G401.6 (cell line): ENCODE data around the gene XPOT.

Experiments
- FAIRE-seq: peaks from 2 replicates; lab custom pipeline; 2012; peaks lifted over from hg19 to GRCh38; lab: Jason Lieb, UNC

Gene XPOT

DNA sequence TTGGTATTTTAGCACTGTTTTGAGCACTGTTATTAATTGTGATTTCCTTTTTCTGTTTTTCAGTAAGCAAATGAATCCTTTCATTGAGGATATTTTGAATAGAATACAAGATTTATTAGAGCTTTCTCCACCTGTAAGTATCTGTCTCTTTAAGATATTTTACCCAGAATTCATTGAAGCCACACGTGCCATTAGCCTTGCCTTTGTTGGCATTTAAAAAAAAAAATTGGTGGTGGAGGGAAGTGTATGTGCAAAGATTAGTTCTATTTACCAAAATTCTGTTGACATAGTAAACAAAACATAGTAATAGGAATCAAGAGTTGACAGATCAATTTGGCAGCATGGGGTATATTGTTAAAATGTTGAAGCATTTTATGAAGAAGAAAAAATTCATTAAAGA is 23.8 kb downstream of the XPOT start:
- no peak for FAIRE-seq

DNA sequence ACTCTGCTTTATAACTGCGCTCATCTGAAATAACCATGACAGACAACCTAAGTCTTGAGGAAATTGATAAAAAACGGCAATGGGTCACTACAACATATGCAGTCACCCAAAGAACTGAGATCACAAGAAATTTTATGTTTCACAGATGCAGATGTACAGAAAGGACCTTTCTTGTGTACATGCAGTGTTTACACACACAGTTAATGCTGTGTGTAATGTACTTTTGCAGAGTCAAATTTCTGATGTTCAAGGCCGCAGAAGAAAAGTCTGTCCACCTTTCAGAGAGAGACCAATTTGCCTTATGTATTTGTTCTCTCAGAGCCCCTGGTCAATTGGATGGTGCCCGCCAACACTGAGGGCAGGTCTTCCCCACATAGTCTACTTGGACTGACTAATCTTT is 24.8 kb downstream of the XPOT start:
- FAIRE-seq = no peak

DNA sequence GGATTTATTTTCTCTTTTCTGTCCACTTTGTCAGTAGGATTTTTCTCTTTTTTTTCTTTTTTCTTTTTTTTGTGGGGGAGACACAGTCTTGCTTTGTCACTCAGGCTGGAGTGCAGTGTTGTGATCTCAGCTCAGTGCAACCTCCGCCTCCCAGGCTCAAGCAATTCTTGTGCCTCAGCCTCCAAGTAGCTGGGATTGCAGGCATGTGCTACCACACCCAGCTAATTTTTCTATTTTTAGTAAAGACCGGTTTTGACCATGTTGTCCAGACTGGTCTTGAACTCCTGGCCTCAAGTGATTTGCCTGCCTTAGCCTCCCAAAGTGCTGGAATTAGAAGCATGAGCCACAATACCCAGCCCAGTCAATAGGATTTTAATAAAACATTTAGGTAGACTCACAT is 26.7 kb downstream of the XPOT start:
- FAIRE-seq = no peak

DNA sequence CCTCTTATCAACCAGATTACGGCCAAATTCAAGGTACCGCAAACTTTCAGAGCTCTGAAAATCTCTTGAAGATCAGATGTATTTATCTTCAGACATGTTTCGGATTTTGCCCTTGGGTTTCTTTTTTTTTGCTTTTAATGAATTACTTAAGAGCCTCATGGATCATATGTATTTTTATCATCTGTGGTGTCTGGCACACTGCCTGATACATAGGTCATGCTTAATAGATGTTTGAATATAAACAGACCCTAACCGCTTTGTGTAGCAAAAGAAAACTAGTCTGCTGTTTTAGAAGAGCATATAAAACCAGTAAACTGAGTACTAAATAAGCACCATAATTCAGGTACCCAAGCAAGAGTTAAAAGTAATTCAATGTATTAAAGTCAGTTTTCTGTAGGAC is 27.6 kb downstream of the XPOT start:
- FAIRE-seq = no peak

GRCh38 chr12:64433915-64434314 is 29.7 kb downstream of the XPOT start:
- no peak for FAIRE-seq

GRCh38 chr12:64440100-64440499 is 35.9 kb downstream of the XPOT start:
- no peak for FAIRE-seq

DNA sequence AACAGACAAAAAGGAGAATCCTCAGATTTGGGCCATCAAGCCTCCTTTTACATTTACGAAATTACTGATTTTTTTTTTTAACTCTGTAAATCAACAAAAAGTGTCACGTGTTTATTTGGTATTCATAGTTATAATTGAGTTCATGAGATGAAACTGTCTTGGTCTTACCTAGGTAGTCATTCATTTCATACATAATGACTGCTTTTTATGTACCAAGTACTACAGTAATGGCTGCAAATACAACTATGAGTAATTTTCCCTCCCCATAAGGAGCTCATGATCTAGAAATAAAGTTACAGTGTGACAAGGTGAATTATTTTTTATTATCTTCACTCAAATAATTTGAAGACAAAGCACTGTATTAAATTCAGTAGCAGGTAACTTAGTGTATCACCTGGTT is 41.3 kb downstream of the XPOT start:
- no peak for FAIRE-seq

DNA sequence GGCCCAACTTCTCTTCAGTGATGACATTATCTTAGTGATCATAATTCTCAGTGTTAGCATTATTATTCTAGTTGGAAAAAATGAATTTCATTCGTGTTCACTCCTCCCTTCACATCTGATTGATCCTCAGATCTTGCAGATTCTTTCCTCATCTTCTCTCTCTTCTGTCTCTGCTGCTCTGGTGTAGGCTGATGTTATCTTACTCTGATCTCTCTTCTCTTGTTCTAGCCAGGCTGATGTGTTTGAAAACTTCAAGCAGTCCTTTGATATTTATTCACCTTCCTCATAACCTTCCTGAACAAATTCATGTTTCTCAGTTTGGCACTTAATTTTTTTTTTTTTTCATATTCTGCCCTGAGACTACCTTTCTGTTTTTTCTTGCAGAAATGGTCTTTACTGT is 42.1 kb downstream of the XPOT start:
- FAIRE-seq = no peak

GRCh38 chr12:64450057-64450640 is 46.0 kb downstream of the XPOT start:
- FAIRE-seq = no peak

GRCh38 chr12:64450711-64451486 is 46.7 kb downstream of the XPOT start:
- peak; percentile 94 for FAIRE-seq

GRCh38 chr12:64451687-64452558 is 47.7 kb downstream of the XPOT start, which contains the start of gene TBK1:
TSS of gene TBK1 (plus strand) at chr12:64452120. CDS start at chr12:64455871, 3,751 bp downstream.
- no peak for FAIRE-seq

GRCh38 chr12:64452559-64453329 is 48.6 kb downstream of the XPOT start:
- FAIRE-seq = no peak

DNA sequence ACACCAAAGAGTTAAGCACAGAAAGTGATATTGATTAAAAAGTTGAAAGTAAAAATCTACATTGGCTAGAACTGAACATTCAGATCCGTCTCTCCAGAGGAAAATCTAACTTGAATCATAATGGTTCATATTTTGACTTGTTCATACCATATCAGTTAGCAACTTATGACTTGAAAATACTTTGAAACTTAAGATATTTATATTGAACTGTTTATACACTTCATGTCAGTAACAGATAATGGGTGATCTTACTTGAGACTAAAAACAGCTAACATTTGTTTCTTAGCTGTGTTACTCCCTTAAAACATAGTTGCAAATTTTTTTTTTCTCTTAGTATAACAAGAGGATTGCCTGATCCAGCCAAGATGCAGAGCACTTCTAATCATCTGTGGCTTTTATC is 51.3 kb downstream of the XPOT start:
- FAIRE-seq = no peak

DNA sequence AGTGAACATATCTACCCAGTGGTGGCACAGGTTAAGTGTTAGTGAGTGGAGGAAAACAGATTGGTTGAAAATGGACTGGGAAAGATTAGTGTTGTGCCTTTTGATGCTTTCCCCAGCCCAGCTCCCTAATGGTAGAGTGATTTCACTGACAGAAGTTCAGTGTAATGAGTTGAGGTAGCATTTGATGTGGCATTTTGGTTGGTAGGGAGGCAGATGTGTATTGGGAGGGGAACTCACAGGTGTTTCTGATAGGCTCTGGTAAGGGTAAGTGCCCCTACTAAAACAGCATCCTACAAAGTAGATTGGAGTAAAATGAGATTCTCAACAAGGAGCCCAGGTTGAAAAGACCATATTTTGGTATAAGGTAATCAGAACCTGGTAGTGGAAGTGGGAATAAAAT is 51.9 kb downstream of the XPOT start:
- no peak for FAIRE-seq

- FAIRE-seq = no peak
Observed at GRCh38 chr12:64457032-64457431, 52.8 kb downstream of the XPOT start.

DNA sequence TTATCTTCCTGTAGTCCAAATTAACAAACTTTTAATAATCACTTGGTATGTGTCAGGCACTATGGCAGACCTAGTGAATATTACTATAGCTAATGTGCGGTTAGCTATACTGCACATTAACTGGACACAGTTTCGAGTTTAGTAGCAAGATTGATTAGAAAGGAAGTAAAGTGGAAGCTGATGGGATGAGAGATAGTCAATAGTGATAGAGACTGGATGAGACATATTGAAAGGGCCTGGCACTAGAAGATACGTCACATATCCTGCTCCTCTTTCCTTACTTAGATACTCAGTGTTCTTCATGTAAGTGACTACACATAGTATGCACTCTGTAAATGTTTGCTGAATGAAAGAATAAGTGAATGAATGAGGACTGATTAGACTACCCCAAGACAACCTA is 53.3 kb downstream of the XPOT start:
- FAIRE-seq = no peak

- no peak for FAIRE-seq
Observed at GRCh38 chr12:64457923-64458322, 53.7 kb downstream of the XPOT start.

DNA sequence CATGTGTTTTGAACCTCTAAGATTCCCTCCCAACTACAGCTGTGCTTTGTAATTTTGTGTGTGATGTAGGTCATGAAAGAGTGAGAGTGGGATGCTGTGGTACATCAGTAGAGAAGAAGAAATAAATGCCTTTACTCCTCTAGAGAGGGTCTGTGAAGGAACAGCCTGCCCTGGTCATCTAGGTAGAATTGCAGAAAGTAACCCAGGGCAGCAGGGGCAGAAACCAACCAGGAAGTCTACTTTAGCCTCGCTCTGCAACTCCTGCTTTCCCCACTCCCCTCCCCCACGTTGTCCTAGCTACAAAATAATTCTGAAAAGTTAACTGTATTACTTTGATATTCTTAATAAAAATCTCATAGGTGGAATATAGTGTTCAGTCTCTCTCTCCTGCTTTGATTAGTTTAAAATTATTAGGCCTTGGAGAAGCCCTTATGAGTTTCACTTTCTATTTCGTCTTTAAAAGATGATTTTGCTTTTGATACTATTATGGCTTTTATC is 55.3 kb downstream of the XPOT start:
- FAIRE-seq = no peak

- FAIRE-seq = no peak
Observed at GRCh38 chr12:64461634-64462414, 57.6 kb downstream of the XPOT start.

GRCh38 chr12:64466178-64466577 is 62.0 kb downstream of the XPOT start:
- no peak for FAIRE-seq

DNA sequence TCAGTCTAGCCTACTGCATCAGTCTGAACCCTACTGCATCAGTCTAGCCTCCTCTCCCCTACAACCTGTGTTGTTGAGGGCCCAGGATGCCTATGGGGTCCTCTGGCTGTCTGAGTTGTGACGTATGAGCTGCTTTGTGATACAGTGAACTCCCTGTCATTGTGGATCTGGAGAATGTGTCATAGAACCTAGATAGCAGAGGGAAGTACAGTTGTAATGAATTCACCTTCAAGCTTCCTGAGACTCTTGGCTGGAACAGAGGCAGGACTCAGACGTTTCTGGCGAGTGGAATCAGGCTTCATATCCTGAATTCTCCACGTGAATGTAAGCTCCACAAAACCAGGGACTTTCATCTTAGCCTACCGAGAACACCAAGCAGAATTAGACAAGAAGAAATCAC is 64.8 kb downstream of the XPOT start:
- FAIRE-seq = no peak
